Stromal cell of bone marrow (primary cell): ENCODE data around the gene RIMKLB.
"Not testable (repeated sequence)": the region's sequence is repeated elsewhere in the genome, so short reads cannot be mapped to it uniquely, and the experiment has no call there.

ENCODE experiments used
- DNase-seq: peaks from one replicate; pipeline ENCODE4 v3.0.0-alpha.2; 2012; ENCODE audit warnings: low read depth

The RIMKLB gene

GRCh38 chr12:8692573-8692972 is 5.2 kb upstream of the RIMKLB start:
- DNase-seq: peak; percentile 55

- DNase-seq: no peak
Measured at GRCh38 chr12:8695116-8695515, 2.7 kb upstream of the RIMKLB start.

DNA sequence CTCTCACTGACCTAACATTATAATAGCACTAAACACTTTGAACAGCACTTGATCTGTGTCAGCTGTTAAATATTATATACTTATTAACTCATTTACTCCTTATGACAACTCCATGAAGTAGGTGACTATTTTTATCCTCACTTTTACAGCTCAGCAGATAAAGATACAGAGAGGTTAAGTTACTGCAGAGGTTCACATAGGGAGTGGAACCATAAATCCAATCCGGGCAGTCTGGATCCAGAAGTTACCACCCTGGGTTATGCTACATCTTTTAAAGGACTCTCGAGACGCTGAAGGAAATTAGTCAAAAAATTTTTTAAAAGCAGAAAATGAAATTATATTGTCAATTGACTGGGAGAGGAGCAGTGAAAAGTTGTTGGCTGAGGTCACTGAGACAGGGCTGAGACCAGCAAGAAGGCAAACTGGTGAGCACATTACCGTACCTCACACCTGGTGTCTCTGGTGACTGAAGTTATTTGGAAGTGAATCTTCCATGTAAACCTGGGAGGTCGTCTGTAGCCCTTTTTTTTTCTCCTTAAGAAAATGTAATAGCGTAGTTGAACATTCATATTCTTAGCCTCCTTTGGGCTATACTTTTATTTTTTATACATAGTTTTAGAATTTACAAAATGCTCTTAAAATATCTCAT is 1.2 kb upstream of the RIMKLB start:
- DNase-seq: no peak

DNA sequence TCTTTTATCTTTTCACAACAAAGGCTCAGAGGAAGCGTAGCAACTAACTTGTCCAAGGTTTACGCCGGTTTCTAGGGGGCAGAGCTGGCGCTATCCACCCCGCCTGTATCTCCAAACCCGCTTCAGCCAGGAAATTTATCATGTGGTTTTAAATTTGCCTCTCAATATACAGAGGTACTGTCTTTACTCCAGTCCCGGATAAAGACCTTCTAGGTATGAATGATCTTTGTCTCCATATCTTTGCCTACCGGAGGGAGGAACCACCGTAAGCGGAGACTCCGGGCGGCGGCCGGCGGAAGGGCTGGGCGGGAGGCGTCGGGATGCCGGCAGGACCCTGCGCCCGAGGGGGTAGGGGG is 693 bp upstream of the RIMKLB start:
- DNase-seq: peak; percentile 45

DNA sequence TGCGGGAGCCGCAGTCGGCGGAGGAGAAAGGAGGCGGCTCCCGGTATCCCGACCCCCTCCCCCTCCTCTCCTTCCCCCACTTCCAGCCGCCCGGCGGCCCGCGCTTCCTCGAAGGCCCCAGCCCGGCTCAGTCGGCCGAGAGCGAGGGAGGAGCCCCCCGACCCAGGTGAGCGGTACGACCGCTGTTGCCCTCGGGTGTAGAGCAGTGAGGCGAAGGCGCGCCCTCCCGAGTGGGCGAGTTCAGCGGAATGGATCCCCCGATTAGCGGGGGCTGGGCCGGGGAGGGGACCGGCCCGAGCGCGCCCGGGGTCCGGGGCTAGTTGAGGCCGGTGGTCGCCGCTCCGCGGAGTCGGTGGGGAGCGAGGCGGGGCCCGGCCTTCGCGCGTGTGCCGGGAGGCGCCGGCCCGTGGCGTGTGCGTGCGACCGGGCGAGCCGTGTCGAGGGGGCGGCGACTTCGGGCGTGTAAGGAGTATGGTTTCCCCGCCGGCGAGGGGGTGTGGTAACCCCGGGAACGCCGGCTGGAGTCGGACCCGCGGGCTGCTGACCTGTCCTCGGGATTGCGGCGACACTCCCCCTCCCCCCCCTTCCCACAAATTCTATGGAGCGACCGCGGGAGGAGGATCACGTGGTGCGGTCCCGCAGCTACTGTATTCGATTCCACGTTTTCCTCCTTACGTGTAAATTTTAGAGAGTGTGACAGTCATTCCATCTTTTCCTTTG is 501 bp downstream of the RIMKLB start:
- no peak for DNase-seq

DNA sequence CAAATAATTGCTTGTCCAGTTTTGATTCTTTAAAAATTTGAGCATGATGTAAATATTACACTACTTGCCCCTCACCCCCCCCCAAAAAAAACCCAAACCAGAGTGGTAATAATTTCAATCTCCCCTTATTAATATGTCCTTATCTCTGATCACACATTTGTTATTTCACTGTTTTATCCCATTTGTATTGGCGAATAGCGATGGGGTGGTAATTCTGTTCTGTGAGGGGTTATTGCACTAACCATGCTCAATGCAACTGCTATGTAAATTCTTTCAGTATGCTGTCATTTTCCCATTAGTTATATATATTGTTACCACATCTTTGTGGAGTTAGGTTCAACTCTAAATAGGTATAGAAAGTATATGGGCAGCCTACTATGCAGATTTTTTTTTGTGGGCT is 1.1 kb downstream of the RIMKLB start:
- no peak for DNase-seq

DNA sequence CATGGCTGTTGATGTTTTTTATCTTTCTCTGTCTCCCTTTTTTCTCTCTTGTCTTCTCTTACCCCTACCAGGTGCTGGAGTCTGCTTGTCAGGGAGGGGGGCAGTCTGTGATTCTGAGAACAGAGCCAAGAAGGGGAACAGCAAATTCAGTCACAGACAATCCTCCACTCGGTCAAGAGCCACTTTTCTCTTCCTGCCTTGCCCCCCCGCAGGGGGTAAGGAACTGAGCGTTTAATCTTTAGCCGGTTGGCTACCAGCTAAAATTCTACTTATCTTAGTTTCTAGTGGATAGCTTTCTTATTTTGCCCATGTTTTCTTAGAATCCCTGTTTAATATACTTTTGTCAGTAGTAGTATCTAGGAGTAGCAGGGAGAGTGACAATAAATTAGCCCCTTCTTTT is 1.9 kb downstream of the RIMKLB start:
- DNase-seq: no peak

DNA sequence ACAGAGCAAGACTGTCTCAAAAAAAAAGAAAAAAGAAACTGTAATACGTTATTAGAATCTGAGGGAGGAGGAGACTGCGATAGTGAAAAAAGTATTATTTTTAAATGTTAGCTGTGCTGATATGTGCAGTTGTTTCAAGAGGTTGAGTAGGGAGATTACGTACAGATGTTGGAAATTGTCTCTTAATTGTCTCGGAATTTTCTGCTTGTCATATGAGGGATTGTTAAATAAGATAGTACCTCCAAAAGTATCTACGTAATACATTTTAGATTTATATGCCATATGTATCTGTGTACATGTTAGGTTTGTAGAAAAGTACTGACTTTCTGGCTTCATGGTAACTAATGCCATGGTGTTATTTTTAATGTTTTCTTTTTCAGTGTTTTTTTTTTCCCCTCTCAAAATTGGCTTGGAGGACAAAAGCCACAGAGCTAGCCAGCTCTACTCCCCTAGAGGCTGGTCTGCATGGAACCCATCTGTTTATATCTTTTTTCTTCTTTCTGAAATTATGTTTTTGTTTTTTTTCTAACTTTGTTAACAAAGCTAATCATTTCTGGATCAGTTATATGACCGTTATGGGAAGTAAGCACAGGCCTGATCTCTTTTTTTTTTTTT is 3.4 kb downstream of the RIMKLB start:
- DNase-seq: no peak

- no peak for DNase-seq
Measured at GRCh38 chr12:8702159-8702558, 4.4 kb downstream of the RIMKLB start.

DNA sequence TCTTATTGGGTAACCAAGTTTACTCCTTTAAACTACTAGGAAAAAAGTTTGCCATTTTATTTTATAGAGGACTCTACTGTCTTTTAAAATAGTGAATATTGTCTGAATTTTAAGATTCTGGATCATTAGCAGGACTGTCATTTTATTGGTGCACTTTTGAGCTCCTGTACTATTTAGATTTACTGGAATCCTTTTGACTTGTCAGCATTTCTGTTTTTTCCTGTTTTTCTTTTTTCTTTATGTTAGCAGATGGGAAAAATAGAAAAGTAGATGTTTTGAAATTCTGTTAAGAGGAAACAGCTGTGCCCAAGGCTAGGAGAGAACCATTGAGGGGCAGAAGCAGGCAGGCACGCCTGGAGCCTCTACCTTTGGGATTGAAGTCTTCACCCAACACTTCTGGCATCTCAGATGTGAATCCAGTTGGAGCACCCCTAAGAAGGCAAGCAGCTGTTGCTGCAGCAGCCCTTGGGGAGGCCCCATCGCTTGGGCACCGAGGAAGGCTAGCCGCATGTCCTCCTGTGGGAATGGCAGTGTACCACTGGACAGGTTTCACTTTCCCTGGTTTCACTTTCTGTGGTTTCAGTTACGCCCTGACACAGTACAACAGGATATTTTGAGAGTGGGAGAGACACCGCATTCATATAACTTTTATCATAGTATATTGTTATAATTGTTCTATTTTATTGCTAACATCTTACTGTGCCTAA is 11.5 kb downstream of the RIMKLB start:
- DNase-seq: peak; percentile 30

GRCh38 chr12:8712572-8712971 is 14.8 kb downstream of the RIMKLB start:
- DNase-seq: no peak

DNA sequence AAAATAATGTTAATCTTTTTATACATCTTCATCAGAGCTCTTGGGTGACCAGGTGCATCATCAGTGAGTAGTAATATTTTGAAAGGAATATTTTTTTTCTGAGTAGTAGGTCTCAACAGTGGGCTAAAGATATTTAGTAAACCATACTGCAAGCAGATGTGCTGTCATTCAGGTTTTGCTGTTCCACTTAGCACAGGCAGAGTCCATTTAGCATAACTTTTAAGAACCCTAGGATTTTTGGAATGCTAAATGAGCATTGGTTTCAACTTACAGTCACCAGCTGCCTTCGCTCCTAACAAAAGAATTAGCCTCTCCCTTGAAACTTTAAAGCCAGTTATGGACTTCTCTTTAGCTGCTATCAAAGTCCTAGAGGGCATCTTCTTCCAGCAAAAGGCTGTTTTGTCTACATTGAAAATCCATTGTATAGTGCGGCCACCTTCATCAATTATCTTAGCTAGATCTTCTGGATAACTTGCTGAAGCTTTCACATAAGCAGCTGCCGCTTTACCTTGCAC is 24.6 kb downstream of the RIMKLB start:
- no peak for DNase-seq

- DNase-seq: peak; percentile 13
Measured at GRCh38 chr12:8734873-8735381, 37.1 kb downstream of the RIMKLB start.

DNA sequence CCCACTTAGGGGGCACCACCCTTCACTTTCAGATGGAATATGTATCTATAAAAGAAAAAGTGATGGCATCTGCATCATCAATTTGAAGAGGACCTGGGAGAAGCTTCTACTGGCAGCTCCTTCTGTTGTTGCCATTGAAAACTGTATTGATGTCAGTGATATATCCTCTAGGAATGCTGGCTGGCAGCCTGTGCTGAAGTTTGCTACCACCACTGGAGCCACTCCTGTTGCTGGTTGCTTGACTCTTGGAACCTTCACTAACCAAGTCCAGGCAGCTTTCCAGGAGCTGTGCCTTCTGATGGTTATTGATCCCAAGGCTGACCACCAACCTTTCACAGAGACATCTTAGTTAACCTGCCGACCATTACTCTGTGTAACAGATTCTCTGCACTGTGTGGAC is 44.7 kb downstream of the RIMKLB start:
- DNase-seq: peak; percentile 49

GRCh38 chr12:8743121-8743520 is 45.3 kb downstream of the RIMKLB start:
- DNase-seq: not testable (repeated sequence)

GRCh38 chr12:8745631-8746030 is 47.8 kb downstream of the RIMKLB start:
- DNase-seq: not testable (repeated sequence)

DNA sequence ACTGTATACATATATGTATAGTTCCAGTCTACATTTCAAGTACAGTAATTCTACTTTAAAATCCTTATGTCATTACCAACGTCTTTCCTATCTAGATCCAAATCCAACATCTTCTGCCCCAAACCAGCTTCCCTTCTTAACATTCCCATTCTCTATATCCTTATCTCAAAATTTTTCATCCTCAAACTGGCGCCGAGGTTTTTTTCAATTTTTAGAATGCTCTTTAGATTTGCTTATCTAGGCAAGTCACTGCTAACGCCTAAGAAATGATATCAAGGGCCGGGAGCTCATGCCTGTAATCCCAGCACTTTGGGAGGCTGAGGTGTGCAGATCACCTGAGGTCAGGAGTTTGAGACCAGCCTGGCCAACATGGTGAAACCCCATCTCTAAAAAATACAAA is 48.3 kb downstream of the RIMKLB start:
- no peak for DNase-seq

- DNase-seq: not testable (repeated sequence)
Measured at GRCh38 chr12:8760076-8760475, 62.3 kb downstream of the RIMKLB start.

- not testable (repeated sequence) for DNase-seq
Measured at GRCh38 chr12:8762701-8763100, 64.9 kb downstream of the RIMKLB start.

- not testable (repeated sequence) for DNase-seq
Measured at GRCh38 chr12:8766121-8766520, 68.3 kb downstream of the RIMKLB start.

- no peak for DNase-seq
Measured at GRCh38 chr12:8770499-8770898, 72.7 kb downstream of the RIMKLB start.

DNA sequence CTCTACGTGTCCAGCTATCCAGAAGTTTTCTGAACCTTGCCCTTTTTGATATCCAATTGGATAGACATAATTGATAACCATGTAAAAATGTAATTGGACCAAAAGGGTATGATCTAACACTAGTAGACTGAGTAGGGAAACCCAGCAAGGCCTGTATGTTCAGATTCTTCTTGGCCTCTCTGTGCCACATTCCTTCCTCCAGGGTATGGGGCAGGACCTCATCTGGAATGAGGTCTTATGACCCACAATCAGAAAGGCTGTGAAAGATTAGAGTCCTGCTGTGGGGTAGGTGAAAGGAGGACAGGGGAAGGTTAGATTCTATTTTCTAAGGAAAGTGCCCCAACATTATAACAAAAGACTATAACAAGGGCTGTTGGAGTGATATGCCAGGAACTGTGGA is 73.3 kb downstream of the RIMKLB start:
- no peak for DNase-seq
